BE2C (cell line): ENCODE measurements around the gene PAH.
A peak's percentile ranks its signal among the peaks of the same experiment; 100 is the strongest.

ENCODE experiments used
- DNase-seq: peaks from one replicate; pipeline ENCODE4 v3.0.0-alpha.2; 2020
- H3K27me3 ChIP-seq: fragments of 250-450 bp; sonication (Bioruptor Pico); 2 replicates; pipeline ENCODE4 v1.5.1; 2020; ENCODE audit warnings: mild to moderate bottlenecking
- H3K36me3 ChIP-seq: fragments of 250-450 bp; sonication (Bioruptor Pico); 2 replicates; pipeline ENCODE4 v1.5.1; 2020; ENCODE audit warnings: mild to moderate bottlenecking
- H3K4me1 ChIP-seq: fragments of 250-450 bp; sonication (Bioruptor Pico); 2 replicates; pipeline ENCODE4 v1.5.1; 2020
- H3K4me3 ChIP-seq: 2 replicates; pipeline ENCODE4 v1.5.1; 2011; ENCODE audit warnings: low read depth, low read length
- H3K9me3 ChIP-seq: fragments of 250-450 bp; sonication (Bioruptor Pico); 2 replicates; pipeline ENCODE4 v1.5.1; 2020
- CTCF ChIP-seq: IDR thresholded peaks from 2 replicates; pipeline ENCODE4 v1.5.1; 2012; ENCODE audit warnings: mild to moderate bottlenecking, low read depth, low read length

Gene PAH

GRCh38 chr12:102879144-102879763 is 37.8 kb downstream of the PAH start:
- Histone ChIP-seq H3K36me3 (no peaks in the 10 kb centered on the region), H3K4me1 (no peaks in the 10 kb centered on the region), H3K4me3 (no peak overlapping the region), H3K9me3 (no peaks in the 10 kb centered on the region), H3K27me3 (no peaks in the 10 kb centered on the region; the same call in 1 of the 2 replicates)
- peak; percentile 31 for DNase-seq
- TF ChIP-seq CTCF: peak; percentile 45

- Histone ChIP-seq H3K36me3 (no peaks in the 10 kb centered on the region), H3K9me3 (no peaks in the 10 kb centered on the region), H3K4me3 (no peak overlapping the region), H3K27me3 (no peaks in the 10 kb centered on the region; the same call in 1 of the 2 replicates), H3K4me1 (no peaks in the 10 kb centered on the region)
- DNase-seq: no peak
- peak; percentile 37; the same call in 1 of the 2 replicates for TF ChIP-seq CTCF
Measured at GRCh38 chr12:102876883-102877282, 40.2 kb downstream of the PAH start.

- no peak for TF ChIP-seq CTCF
- Histone ChIP-seq H3K4me3 (no peak overlapping the region), H3K9me3 (no peaks in the 10 kb centered on the region), H3K36me3 (no peaks in the 10 kb centered on the region), H3K27me3 (no peaks in the 10 kb centered on the region; the same call in 1 of the 2 replicates), H3K4me1 (no peaks in the 10 kb centered on the region)
- DNase-seq: no peak
Measured at GRCh38 chr12:102874819-102875218, 42.2 kb downstream of the PAH start.

- H3K4me3 ChIP-seq: no peak overlapping the region
- no peak for TF ChIP-seq CTCF
- no peaks in the 10 kb centered on the region for H3K4me1 ChIP-seq
- H3K36me3 ChIP-seq: no peaks in the 10 kb centered on the region
- no peaks in the 10 kb centered on the region; the same call in 1 of the 2 replicates for H3K27me3 ChIP-seq
- no peak for DNase-seq
- no peaks in the 10 kb centered on the region for H3K9me3 ChIP-seq
Measured at GRCh38 chr12:102873077-102873476, 44.0 kb downstream of the PAH start.

GRCh38 chr12:102871014-102871413 is 46.0 kb downstream of the PAH start:
- Histone ChIP-seq H3K36me3 (no peaks in the 10 kb centered on the region), H3K4me3 (no peak overlapping the region), H3K27me3 (peaks cover 3% of the 10 kb centered on the region; the same call in 1 of the 2 replicates), H3K9me3 (no peaks in the 10 kb centered on the region), H3K4me1 (no peaks in the 10 kb centered on the region)
- no peak for TF ChIP-seq CTCF
- DNase-seq: no peak

- H3K9me3 ChIP-seq: no peaks in the 10 kb centered on the region
- no peak for DNase-seq
- H3K27me3 ChIP-seq: peaks cover 9% of the 10 kb centered on the region
- H3K36me3 ChIP-seq: no peaks in the 10 kb centered on the region
- no peak for TF ChIP-seq CTCF
- no peak overlapping the region for H3K4me3 ChIP-seq
- H3K4me1 ChIP-seq: no peaks in the 10 kb centered on the region
Measured at GRCh38 chr12:102869571-102869970, 47.5 kb downstream of the PAH start.
